H1 (cell line): Measurements from ENCODE around the gene BAZ1B.

Experiments used
- CTCF ChIP-seq, 3 experiments: IDR thresholded peaks; 1 replicate in 2 of 3; 2 replicates in 1 of 3; pipeline versions ENCODE4 v1.5.1 to v1.6.1; 2011; ENCODE audit warnings: low read length in 3 of 3, mild to moderate bottlenecking in 3 of 3, inconsistent platforms in 2 of 3, low read depth in 1 of 3, moderate library complexity in 1 of 3; ENCODE audit not compliant: insufficient read depth in 1 of 3; ENCODE audit errors: control extremely low read depth in 1 of 3
- EP300 ChIP-seq, 2 experiments: IDR thresholded peaks; 1 replicate in 1 of 2; 2 replicates in 1 of 2; pipeline ENCODE4 v1.6.1; 2011 to 2012; ENCODE audit warnings: low read depth in 2 of 2, low read length in 2 of 2, mild to moderate bottlenecking in 2 of 2, borderline replicate concordance in 1 of 2, inconsistent platforms in 1 of 2, moderate library complexity in 1 of 2
- POLR2A ChIP-seq, 2 experiments: IDR thresholded peaks; 1 replicate in 1 of 2; 2 replicates in 1 of 2; pipeline ENCODE4 v1.6.1; 2011; ENCODE audit warnings: low read depth in 2 of 2, low read length in 2 of 2, mild to moderate bottlenecking in 2 of 2; ENCODE audit errors: control extremely low read depth in 1 of 2
- POLR2AphosphoS5 ChIP-seq: IDR thresholded peaks from 2 replicates; pipeline ENCODE4 v1.6.1; 2011; ENCODE audit warnings: low read depth, low read length
- RBBP5 ChIP-seq: IDR thresholded peaks from 2 replicates; pipeline ENCODE4 v1.7.1; 2012; ENCODE audit warnings: low read depth, mild to moderate bottlenecking, inconsistent platforms, low read length, moderate library complexity, borderline replicate concordance
- TEAD4 ChIP-seq: IDR thresholded peaks from 2 replicates; pipeline ENCODE4 v1.6.1; 2012; ENCODE audit warnings: low read depth, low read length, inconsistent platforms, mixed read lengths
- YY1 ChIP-seq: IDR thresholded peaks from 2 replicates; pipeline ENCODE4 v1.6.1; 2011; ENCODE audit warnings: low read depth, mild to moderate bottlenecking, low read length

GRCh38 chr7:73434701-73435069 lies 87.4 kb downstream of the BAZ1B start:
- no peak for TF ChIP-seq CTCF (IDR thresholded peaks at IDR 0.05; ENCODE audit: control extremely low read depth in 1 of 3, insufficient read depth in 1 of 3, low read depth in 1 of 3, low read length in 3 of 3)
- TF ChIP-seq TEAD4, result no peak
- TF ChIP-seq RBBP5, result no peak
- no peak for TF ChIP-seq POLR2AphosphoS5
- no peak for TF ChIP-seq YY1
- TF ChIP-seq EP300 (IDR thresholded peaks at IDR 0.05; ENCODE audit: borderline replicate concordance in 1 of 2, low read depth in 2 of 2, low read length in 2 of 2), result no peak
- no peak for TF ChIP-seq POLR2A (IDR thresholded peaks at IDR 0.05; ENCODE audit: control extremely low read depth in 1 of 2, low read depth in 2 of 2, low read length in 2 of 2)
